GM12878 (cell line): ENCODE results near the gene TTC39B. TPM values are rescaled to one million over a fixed set of nuclear protein-coding genes. Genes with fewer than 3 reads are reported as not detected.

Experiments used
- ATAC-seq: fragments of 200-7000 bp; cut with Tn5 transposase; 3 replicates; pipeline ENCODE4 v1.9.1; 2020; ENCODE audit warnings: mild to moderate bottlenecking, moderate library complexity
- BruUV-seq: library from RNA; stranded (reverse); fragments of 400-500 nt; replicated peaks from 2 replicates; lab custom pipeline; 2021; lab: Mats Ljungman, UMichigan
- CTCF ChIA-PET: fragments of 300-600 bp; sonication (Branson Sonifier 250); formaldehyde crosslinking; extraction: SDS; loops from one replicate; lab custom pipeline; 2021; ENCODE audit warnings: inconsistent platforms; lab: Yijun Ruan, JAX
- POLR2A ChIA-PET: fragments of 350-600 bp; formaldehyde crosslinking; extraction: SDS; loops from one replicate; lab custom pipeline; 2021; ENCODE audit warnings: inconsistent platforms; lab: Charles Lee
- RAD21 ChIA-PET: fragments of 300-600 bp; sonication (Branson Sonifier 250); formaldehyde crosslinking; loops from one replicate; lab custom pipeline; 2023; ENCODE audit warnings: antibody characterized with exemption; ENCODE audit not compliant: unreplicated experiment; lab: Charles Lee
- SMC1A ChIA-PET: fragments of 300-600 bp; sonication (Branson Sonifier 250); formaldehyde crosslinking; loops from one replicate; lab custom pipeline; 2023; ENCODE audit not compliant: unreplicated experiment, uncharacterized antibody; lab: Charles Lee
- DNase-seq: peaks from one replicate; pipeline ENCODE4 v3.0.0-alpha.2; 2011; ENCODE audit warnings: low read depth, low spot score
- FAIRE-seq: peaks from 3 replicates; lab custom pipeline; 2011; peaks lifted over from hg19 to GRCh38; lab: Jason Lieb, UNC
- H2AFZ ChIP-seq: 2 replicates; pipeline ENCODE4 v1.6.0; 2011; ENCODE audit warnings: low read depth, low read length, control low read depth; ENCODE audit not compliant: control insufficient read depth
- H3K27ac ChIP-seq: 2 replicates; pipeline ENCODE4 v1.5.1; 2011; ENCODE audit warnings: control low read depth; ENCODE audit not compliant: control insufficient read depth, insufficient read depth
- H3K27me3 ChIP-seq, 2 experiments: replicated peaks in 1 of 2; 2 replicates each; pipeline versions ENCODE4 v1.6.0 to v1.6.1; 2011; ENCODE audit warnings: low read length in 1 of 2; ENCODE audit not compliant: control insufficient read depth in 2 of 2, insufficient read depth in 2 of 2
- H3K36me3 ChIP-seq, 2 experiments: 2 replicates each; pipeline ENCODE4 v1.5.1; 2011; ENCODE audit warnings: low read length in 1 of 2; ENCODE audit not compliant: control insufficient read depth in 2 of 2, insufficient read depth in 2 of 2
- H3K4me1 ChIP-seq: 2 replicates; pipeline ENCODE4 v1.6.1; 2011; ENCODE audit warnings: mild to moderate bottlenecking, low read length, moderate library complexity, mixed read lengths; ENCODE audit not compliant: control insufficient read depth, insufficient read depth
- H3K4me2 ChIP-seq: 2 replicates; pipeline ENCODE4 v1.6.0; 2011; ENCODE audit warnings: control low read depth; ENCODE audit not compliant: control insufficient read depth, insufficient read depth
- H3K4me3 ChIP-seq: fragments of 200-600 bp; sonication (generic); 2 replicates; pipeline ENCODE4 v1.5.1; 2016
- H3K79me2 ChIP-seq: 2 replicates; pipeline ENCODE4 v1.6.0; 2011; ENCODE audit warnings: low read length; ENCODE audit not compliant: control insufficient read depth, insufficient read depth
- H3K9ac ChIP-seq: 2 replicates; pipeline ENCODE4 v1.8.0; 2011; ENCODE audit warnings: low read length, control low read depth, mixed read lengths; ENCODE audit not compliant: control insufficient read depth, insufficient read depth
- H3K9me3 ChIP-seq: replicated peaks from 3 replicates; pipeline ENCODE4 v1.5.1; 2011; ENCODE audit warnings: mild to moderate bottlenecking, low read length; ENCODE audit not compliant: control insufficient read depth, insufficient read depth
- H4K20me1 ChIP-seq: 2 replicates; pipeline ENCODE4 v1.6.0; 2011; ENCODE audit not compliant: control insufficient read depth, insufficient read depth
- IKZF1 ChIP-seq: fragments of 450-650 bp; conservative IDR thresholded peaks from 2 replicates; pipeline ENCODE4 v1.6.1; 2017; ENCODE audit warnings: antibody characterized with exemption, mild to moderate bottlenecking
- JUNB ChIP-seq: IDR thresholded peaks from 2 replicates; pipeline ENCODE4 v1.6.1; 2016; ENCODE audit warnings: antibody characterized with exemption, mild to moderate bottlenecking
- MTA2 ChIP-seq: fragments of 450-650 bp; IDR thresholded peaks from 2 replicates; pipeline ENCODE4 v1.6.1; 2016; ENCODE audit warnings: low read depth, mild to moderate bottlenecking, moderate library complexity
- MXI1 ChIP-seq: fragments of 150-350 bp; IDR thresholded peaks from 2 replicates; pipeline ENCODE4 v1.6.1; 2011; ENCODE audit warnings: low read depth, mild to moderate bottlenecking, inconsistent platforms, low read length, improper control_type of control experiment
- MYC ChIP-seq: IDR thresholded peaks from 2 replicates; pipeline ENCODE4 v1.6.1; 2011; ENCODE audit warnings: mild to moderate bottlenecking, low read length, moderate library complexity, inconsistent platforms; ENCODE audit not compliant: insufficient read depth, insufficient replicate concordance, insufficient read length, severe bottlenecking
- NR2C2 ChIP-seq: IDR thresholded peaks from 2 replicates; pipeline ENCODE4 v1.6.1; 2011; ENCODE audit warnings: borderline replicate concordance, low read depth; ENCODE audit not compliant: control insufficient read depth, insufficient read length
- PML ChIP-seq: IDR thresholded peaks from 2 replicates; pipeline ENCODE4 v1.6.1; 2012; ENCODE audit warnings: low read length, inconsistent platforms
- POLR2AphosphoS2 ChIP-seq: IDR thresholded peaks from 2 replicates; pipeline ENCODE4 v1.6.1; 2011; ENCODE audit warnings: low read depth, mild to moderate bottlenecking, low read length, improper control_type of control experiment, moderate library complexity
- RB1 ChIP-seq: fragments of 450-650 bp; formaldehyde crosslinking; IDR thresholded peaks from 2 replicates; pipeline ENCODE4 v1.6.1; 2017; ENCODE audit warnings: mild to moderate bottlenecking, borderline replicate concordance
- SMAD5 ChIP-seq: IDR thresholded peaks from 2 replicates; pipeline ENCODE4 v1.6.1; 2016; ENCODE audit warnings: antibody characterized with exemption, low read depth
- SMC3 ChIP-seq: IDR thresholded peaks from 2 replicates; pipeline ENCODE4 v1.6.1; 2011; ENCODE audit warnings: low read length, improper control_type of control experiment, borderline replicate concordance
- SREBF1 ChIP-seq: IDR thresholded peaks from 2 replicates; pipeline ENCODE4 v1.6.1; 2012; ENCODE audit warnings: mild to moderate bottlenecking, low read length
- SRF ChIP-seq, 2 experiments: IDR thresholded peaks; 2 replicates each; pipeline ENCODE4 v1.6.1; 2011; ENCODE audit warnings: low read depth in 2 of 2, low read length in 2 of 2, mild to moderate bottlenecking in 1 of 2, moderate library complexity in 1 of 2
- ZBED1 ChIP-seq: IDR thresholded peaks from 2 replicates; pipeline ENCODE4 v1.6.1; 2016; ENCODE audit warnings: borderline replicate concordance
- ZNF207 ChIP-seq: fragments of 450-650 bp; IDR thresholded peaks from 2 replicates; pipeline ENCODE4 v1.6.1; 2014; ENCODE audit warnings: antibody characterized with exemption, mild to moderate bottlenecking, borderline replicate concordance
- ZNF274 ChIP-seq: IDR thresholded peaks from one replicate; pipeline ENCODE4 v1.8.0; 2011; ENCODE audit not compliant: insufficient read length, insufficient read depth
- WGBS: methylation state at CpG from one replicate; pipeline ENCODE4 v1.1.6; 2016; ENCODE audit warnings: low lambda C conversion rate; ENCODE audit not compliant: insufficient replicate concordance, insufficient coverage; ENCODE audit errors: missing lambda C conversion rate; 5-methylcytosine and 5-hydroxymethylcytosine counted together
- in situ Hi-C: fragments of 300-500 bp; cut with MboI; formaldehyde crosslinking; loops from 9 replicates; pipeline ENCODE4 v1.14.3; 2018; ENCODE audit warnings: mixed read lengths
- intact Hi-C: fragments of 100-400 bp; cut with micrococcal nuclease; formaldehyde crosslinking; loops from one replicate; pipeline ENCODE4 v1.14.2; 2022; ENCODE audit not compliant: unreplicated experiment
- polyA plus RNA-seq, 11 experiments: library from polyadenylated mRNA; depleted of rRNA in 4 of 11; unstranded in 6 of 11; stranded (reverse) in 5 of 11; fragments of >200 nt; fragmentation: Nextera tagmentation in 4 of 11; fragmentation: Illumina TruSeq in 1 of 11; extraction: Ambion mirVana in 4 of 11; extraction: Trizol in 1 of 11; gene quantifications; 1 replicate in 1 of 11; 2 replicates in 10 of 11; pipeline versions ENCODE4 v1.2.1 to v1.2.3, GENCODE V29; 2011 to 2016; ENCODE audit warnings: inconsistent platforms in 2 of 11, missing spikeins in 2 of 11, low read depth in 1 of 11
- total RNA-seq, 4 experiments: library from RNA; depleted of rRNA in 3 of 4; stranded (reverse); fragments of >200 nt in 3 of 4; fragmentation: Illumina TruSeq in 1 of 4; extraction: Trizol in 1 of 4; gene quantifications; 2 replicates each; pipeline versions ENCODE4 v1.2.1 to v1.2.3, GENCODE V29; 2013 to 2021

Gene TTC39B
- total and polyA plus RNA-seq, 10 of the 15 experiments (the other 5 are each of a cell fraction or from before 2014, with no cell fraction given), result 0.68 to 2.5 (median 1.5) TPM

GRCh38 chr9:15200111-15200510, 106.9 kb downstream of the TTC39B start:
- in situ Hi-C loops (no loop called here), intact Hi-C loops (no loop called here)
- Histone ChIP-seq H3K4me1 (no peaks in the 10 kb centered on the region), H4K20me1 (no peaks in the 10 kb centered on the region), H3K79me2 (no peaks in the 10 kb centered on the region), H3K27me3 (no peaks in the 10 kb centered on the region), H3K27ac (no peak overlapping the region), H3K9me3 (no peaks in the 10 kb centered on the region), H3K4me2 (no peak overlapping the region), H2AFZ (no peak overlapping the region), H3K36me3 (no peaks in the 10 kb centered on the region), H3K9ac (no peak overlapping the region), H3K4me3 (no peak overlapping the region)
- ChIA-PET CTCF (no interaction called here), RAD21 (no interaction called here), POLR2A (no interaction called here), SMC1A (no interaction called here)
- no TSS peak for BruUV-seq
- 69% methylated on average over 3 of the region's 3 CpGs for WGBS
- no peak for DNase-seq
- FAIRE-seq, result no peak
- no peak for TF ChIP-seq SMC3
- no peak for TF ChIP-seq MXI1
- TF ChIP-seq IKZF1, result no peak
- TF ChIP-seq RB1, result no peak
- TF ChIP-seq MTA2, result no peak
- TF ChIP-seq NR2C2, result no peak
- TF ChIP-seq ZNF274, result no peak
- no peak for TF ChIP-seq SREBF1
- no peak for TF ChIP-seq PML
- TF ChIP-seq SMAD5, result no peak
- TF ChIP-seq ZNF207, result no peak
- no peak for TF ChIP-seq MYC
- TF ChIP-seq ZBED1, result no peak
- no peak for TF ChIP-seq POLR2AphosphoS2
- no peak for TF ChIP-seq SRF (IDR thresholded peaks at IDR 0.05; ENCODE audit: low read depth in 2 of 2, low read length in 2 of 2)
- TF ChIP-seq JUNB, result no peak
- no peak for ATAC-seq
